GM12801 (cell line): Measurements from ENCODE around the gene ATRN.

Experiments
- CTCF ChIP-seq: IDR thresholded peaks from one replicate; pipeline ENCODE4 v1.5.1; 2011; ENCODE audit warnings: control low read depth; ENCODE audit not compliant: insufficient read length; ENCODE audit errors: extremely low read depth

Gene ATRN

GRCh38 chr20:3693376-3693775, 222.6 kb downstream of the ATRN start:
- no peak for TF ChIP-seq CTCF

GRCh38 chr20:3694864-3695263, 224.0 kb downstream of the ATRN start:
- TF ChIP-seq CTCF: no peak

GRCh38 chr20:3696200-3696599, 225.4 kb downstream of the ATRN start:
- TF ChIP-seq CTCF: no peak

- TF ChIP-seq CTCF: no peak
Measured at GRCh38 chr20:3696745-3697587, 226.1 kb downstream of the ATRN start.

- no peak for TF ChIP-seq CTCF
Measured at GRCh38 chr20:3697588-3698305, 226.9 kb downstream of the ATRN start.

GRCh38 chr20:3698591-3699001, 227.8 kb downstream of the ATRN start:
- TF ChIP-seq CTCF: no peak

GRCh38 chr20:3699037-3699436, 228.2 kb downstream of the ATRN start:
- TF ChIP-seq CTCF: no peak
